NCI-H2196 (cell line): ENCODE data around the gene C1QTNF9.
"Not testable (repeated sequence)": the region's sequence is repeated elsewhere in the genome, so short reads cannot be mapped to it uniquely, and the experiment has no call there.

Experiments used
- DNase-seq: peaks from one replicate; lab custom pipeline; 2025; ENCODE audit not compliant: unreplicated experiment; lab: John Stamatoyannopoulos, UW

The C1QTNF9 gene

DNA sequence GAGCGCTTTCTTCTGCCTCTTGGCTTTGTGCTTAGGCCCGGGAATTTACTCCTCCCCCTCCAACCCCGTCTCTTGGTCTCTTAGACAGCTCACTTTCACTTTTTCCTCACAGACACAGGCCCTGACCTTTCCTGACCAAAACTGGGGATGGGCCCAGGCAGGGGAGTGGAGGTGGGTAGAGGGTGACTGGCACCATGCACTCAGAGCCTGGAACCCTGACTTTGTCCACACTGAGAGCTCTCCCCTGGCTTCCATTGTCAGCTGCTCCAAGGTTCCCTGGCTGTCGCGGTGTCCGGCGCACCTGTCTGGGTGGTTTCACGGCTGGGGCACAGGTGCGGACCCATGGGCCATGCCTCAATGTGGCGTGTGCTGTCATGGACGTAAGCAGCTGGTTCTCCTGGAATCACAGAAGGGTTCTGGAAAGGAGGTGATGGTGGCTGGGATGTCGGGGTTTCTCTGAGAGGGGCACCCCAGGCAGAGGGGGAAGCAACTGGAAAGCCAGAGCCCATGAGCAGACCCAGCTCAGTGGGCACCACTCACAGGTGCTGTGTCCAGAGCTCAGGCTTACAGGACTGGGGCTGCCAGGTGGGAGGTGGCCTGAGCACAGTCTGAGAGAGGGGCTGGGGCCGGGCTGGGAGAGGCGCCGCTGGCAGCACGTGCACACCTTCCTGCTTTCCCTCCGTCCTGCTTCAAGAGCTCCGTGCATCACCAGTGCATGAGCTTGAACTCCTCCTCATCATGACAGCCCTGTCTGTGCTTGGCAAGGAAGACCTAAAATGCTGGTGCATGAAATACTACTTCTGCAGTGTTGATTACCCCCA, 28.0 kb upstream of the C1QTNF9 start:
- DNase-seq, result no peak

DNA sequence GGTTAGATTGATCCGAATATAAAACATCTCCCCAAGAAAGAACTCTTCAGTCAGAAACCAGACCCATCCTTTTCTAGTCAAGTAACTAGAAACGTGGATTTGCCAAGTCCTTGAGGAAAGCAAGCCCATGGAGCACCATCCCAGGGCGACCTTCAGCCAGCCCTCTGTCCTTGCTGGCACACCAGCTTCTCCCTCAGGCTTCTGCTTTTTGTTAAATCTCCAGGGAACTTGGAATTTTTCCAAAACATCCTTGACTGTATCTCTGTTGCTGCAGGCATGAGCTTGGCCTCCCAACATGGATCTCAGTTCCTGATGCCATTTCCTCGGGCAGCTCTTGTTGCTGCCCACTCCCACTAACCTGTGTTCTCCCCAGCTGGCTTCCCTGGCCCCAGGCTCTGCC, 27.1 kb upstream of the C1QTNF9 start:
- DNase-seq, result no peak

DNA sequence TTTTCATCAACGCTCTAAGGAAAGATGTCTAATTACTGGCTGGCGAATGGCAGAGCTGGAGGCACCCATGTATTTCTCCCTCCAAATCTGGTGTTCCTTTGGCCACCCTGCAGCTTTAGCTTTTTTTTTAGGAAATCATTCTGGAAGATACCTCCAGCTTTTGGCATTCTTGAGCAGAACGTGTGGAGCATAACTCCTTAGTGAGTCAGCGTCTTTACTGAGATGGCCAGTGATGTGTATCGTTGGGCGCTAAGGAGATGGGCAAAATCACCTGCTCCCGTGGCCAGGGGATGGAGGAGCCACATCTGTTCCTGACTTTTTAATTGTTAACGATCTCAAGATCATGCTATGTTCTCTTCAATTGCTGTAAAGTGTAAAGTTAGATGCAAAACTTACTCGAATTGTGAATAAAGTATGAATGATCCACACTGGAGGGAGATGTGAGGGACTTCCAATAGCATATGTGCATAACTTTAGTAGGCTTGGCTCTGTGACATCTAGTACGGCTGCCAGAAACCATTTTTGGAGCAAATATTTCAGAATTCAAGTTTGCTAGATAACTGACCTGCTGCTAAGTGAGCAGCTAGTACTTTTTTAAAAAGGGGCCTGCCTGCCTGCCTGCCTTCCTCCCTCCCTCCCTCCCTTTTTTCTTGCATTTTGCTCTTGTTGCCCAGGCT, 24.4 kb upstream of the C1QTNF9 start:
- DNase-seq, result no peak

DNA sequence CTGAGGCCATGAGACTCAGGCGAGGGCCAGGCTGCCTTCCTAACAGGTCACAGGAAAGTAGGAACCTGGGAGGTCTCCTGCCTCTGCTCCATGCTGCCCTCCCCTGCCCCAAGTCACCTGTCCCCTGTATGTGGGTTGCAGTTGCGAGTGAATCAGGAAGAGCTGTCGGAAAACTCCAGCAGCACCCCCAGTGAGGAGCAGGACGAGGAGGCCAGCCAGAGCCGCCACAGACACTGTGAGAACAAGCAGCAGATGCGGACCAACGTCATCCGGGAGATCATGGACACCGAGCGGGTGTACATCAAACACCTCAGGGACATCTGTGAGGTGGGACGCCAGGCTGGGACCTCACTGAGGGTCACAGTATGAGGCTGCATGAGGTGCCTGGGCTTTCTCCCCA, 22.8 kb upstream of the C1QTNF9 start:
- DNase-seq, result no peak

DNA sequence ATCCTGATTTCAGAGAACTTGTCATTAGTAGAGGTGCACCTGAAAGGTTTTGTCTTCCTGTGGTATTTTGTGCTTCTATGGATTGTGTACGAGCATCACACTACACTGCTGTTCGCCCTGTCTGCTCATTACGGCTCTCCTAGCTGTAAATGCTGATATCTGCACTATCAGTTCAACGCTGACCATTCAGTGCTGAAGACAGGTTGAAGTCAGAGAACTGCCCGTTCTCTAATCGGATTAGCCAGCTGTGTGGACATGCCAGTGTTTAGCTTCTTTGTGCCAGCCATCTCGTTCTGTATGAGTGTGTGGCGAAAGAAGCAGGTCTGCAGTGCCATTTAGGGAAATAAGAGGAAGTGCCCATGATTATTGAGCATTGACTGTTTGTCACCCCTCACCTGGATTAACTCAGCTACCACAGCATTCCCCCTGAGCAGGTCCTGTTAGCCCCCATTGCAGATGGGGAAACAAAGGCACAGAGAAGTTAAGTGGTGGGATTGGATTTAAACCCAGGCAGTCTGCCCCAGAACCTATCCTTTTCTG, 21.6 kb upstream of the C1QTNF9 start:
- DNase-seq, result no peak

DNA sequence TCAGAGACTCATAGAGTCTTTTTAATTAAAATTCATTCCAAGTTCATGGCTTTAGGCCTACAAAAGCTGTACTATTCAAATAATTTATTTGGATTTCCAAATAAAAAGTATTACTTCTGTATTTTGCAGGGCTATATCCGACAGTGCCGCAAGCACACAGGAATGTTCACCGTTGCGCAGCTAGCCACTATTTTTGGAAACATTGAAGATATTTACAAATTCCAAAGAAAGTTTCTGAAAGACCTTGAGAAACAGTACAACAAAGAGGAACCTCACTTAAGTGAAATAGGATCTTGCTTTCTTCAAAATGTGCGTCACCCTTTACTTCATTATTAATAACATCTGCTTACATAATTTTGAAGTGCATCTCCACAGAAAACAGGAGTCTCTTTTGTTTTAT, 20.5 kb upstream of the C1QTNF9 start:
- no peak for DNase-seq

DNA sequence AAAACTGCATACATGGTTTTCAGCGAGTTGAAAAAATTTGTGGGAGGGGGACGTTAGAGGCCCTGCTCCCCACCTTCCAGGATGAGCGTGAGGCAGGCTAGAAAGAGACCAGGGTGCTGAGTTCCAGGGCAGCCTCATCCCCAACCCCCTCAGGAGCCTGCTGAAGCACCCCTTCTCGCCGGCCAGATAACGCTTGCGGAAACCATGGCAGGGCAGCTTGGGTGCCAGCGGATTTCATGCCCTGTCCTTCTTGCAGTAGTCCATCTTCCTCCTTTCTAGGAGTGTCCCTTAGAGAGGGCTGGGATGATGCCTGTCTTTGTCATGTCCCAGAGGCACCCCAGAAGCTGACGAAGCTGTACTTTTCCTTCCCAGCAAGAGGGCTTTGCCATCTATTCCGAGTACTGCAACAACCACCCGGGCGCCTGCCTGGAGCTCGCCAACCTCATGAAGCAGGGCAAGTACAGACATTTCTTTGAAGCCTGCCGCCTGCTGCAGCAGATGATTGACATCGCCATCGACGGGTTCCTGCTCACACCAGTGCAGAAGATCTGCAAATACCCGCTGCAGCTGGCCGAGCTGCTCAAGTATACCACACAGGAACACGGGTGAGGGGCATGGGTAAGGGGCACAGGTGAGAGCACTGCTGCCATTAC, 19.0 kb upstream of the C1QTNF9 start:
- no peak for DNase-seq

DNA sequence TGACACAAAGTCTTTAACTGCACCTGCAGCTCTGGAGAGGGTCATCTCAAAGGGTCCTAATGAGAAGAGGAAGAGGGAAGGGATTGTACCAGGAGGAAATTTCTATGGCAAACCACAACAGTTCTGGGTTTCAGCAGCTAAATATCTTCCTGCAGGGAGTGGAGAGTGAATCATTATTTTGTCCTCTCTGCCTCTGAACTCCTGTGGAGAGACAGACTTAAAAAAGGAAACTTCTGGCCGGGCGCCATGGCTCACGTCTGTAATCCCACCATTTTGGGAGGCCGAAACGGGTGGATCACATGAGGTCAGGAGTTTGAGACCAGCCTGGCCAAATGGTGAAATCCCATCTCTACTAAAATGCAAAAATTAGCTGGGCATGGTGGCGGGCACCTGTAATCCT, 16.9 kb upstream of the C1QTNF9 start:
- no peak for DNase-seq

DNA sequence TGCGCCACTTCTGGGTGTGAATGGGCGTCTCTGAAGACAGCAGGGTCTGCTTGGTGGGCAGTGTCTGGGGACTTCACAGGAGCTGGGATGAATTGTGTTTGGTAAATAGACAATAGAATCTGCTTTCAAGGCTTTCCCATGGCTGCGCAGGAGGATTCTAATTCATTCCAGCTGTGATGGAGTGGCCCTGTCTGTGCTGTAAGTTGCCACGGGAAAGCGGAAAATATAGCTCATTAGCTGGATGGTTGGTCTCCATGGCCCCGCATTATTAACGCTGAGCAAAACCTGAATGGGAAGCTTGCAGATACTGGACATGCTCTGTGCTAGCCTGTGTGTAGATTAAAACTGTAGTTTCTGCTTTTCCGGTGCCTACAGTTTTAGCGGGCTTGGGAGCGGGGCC, 15.6 kb upstream of the C1QTNF9 start:
- DNase-seq, result no peak

DNA sequence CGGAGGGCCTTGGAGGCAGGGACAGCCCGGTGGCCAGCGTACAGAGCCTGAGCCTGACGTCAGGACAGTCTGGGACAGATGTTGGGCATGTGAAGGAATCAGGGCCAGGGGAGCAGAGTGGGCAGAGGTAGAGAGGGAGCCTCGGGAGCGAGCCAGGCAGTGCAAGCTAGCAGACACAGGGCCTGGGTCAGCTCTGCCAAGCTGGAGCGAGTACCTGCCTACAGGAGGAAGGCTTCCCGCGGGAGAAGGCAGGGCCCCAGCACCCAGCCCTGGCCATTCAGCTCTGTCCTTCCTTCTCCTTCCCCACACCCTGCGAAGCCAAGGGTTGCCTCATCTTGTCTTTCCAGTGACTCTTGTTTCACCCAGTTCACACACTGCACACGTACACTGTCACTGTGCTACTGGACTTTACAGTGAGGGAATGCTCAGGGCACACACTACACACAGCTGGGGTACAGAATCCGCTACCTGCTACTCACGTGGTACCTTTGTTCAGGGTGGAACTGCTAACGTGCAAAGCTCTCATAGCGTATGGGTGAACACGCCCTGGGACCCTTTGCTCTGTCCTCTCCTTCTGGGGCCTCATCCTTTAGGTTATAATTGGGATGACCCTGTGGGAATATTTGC, 9.8 kb upstream of the C1QTNF9 start:
- no peak for DNase-seq

DNA sequence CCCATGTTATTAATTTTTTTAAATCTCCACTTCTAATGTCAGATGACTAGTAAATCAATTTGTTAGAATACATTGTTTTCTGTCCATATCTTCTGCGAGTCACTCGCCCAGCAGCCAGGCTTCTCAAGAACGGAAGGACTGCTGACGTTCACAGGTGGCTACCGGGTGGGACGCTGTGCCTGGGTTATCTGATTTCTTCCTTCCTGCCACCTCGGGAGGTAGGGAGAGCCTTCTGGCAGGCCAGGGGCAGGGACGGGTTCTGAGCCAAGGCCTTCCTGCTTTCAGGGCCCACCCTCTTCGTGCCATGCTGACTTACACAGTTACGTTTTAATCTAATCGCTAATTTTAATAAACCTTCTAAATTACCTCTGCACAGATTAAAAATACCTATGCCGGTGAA, 7.9 kb upstream of the C1QTNF9 start:
- no peak for DNase-seq

DNA sequence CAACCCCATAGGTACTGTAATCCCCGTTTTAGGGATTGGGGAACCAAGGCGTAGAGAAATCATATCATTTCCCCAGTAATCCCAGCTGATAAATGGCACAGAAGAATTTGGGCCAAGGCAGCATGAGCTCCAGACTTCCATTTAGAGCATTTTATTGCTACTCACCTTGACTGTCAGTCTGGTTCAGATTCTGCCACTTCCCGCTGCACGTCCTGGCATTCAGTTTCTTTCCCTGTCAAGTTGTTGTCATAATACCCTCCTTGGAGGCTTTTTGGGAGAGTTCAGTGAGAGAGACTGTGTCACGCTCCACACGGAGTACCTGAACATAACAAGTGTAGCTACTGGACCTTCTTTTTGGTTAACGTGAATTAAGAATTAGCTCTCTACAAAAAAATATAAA, 7.5 kb upstream of the C1QTNF9 start:
- no peak for DNase-seq

DNA sequence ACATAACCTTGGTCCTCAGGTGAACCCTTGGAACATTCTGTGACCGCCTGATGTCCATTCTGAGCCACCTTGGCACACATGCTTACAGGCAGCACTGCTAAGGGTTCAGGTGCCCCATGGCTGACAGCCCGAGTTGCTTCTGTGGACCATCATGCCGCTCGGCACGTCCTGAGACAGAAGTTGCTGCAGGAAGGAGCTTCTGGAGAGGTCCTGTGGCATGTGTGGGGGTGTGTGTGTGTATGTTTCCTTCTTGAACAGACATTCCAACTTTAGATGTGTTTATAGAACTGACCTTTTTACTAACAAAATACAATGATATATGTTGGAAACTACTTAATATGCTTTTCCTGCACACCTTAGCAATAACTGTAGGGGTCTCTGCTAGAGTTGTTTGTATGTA, 4.8 kb upstream of the C1QTNF9 start:
- DNase-seq, result no peak

DNA sequence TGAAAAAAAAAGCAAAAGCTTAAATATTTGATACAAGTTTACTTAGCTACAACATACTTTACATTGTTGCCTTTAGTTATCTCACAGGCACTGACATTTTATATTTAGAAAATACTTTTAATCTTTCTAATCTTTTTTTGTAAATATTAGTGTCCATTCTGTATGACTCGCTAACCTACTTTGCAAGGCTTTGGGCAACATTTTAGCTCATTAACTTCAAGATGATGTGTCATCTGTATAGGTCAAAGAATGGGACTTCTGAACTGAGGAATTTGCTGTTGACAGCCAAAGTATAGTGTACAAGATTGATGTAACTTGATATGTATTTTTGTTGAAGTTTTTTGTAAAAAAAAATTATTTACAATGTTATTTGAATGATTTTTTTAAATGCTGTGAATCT, 2.7 kb upstream of the C1QTNF9 start:
- DNase-seq, result no peak

DNA sequence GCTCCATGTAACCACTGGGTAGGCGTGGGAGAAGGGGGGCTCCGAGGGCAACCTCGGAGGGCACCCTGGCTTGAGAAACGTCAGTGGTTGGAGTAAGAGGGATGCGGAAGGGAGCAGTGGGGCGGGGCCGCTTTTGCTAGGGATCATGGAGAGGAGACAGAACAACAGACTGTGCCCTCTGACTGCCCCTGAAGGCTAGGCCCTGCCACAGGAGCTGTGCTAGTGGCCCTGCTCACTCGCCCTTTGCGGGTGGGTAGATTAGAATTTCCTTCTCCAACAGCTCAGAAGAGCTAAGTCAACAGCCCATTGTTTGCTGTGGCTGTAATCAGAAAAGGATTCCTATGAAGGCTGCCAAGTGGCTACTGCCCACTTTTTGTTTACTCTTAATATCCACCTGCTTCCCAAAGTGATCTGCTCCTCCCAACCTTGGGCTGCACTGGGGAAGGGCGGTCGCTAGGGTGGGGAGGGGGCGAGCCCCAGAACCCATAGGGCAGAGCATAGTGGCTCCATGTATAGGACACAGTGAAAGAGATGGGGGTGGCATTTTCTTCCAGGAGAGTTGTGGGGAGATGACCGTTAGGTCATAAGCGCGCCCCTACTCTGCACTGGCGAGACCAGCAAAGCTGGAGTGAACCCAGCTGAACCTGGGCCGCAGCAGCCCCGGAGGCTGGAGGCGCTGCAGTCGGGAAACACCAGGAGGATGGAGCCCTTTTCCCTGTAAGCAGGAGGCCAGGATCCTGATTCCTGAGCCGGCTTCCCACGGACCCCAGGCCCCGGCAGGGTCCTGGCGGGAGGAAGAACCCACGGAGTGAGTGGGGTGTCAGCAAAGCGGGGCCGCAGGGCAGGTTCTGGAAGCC, 1.9 kb upstream of the C1QTNF9 start:
- peak; percentile 41 for DNase-seq

DNA sequence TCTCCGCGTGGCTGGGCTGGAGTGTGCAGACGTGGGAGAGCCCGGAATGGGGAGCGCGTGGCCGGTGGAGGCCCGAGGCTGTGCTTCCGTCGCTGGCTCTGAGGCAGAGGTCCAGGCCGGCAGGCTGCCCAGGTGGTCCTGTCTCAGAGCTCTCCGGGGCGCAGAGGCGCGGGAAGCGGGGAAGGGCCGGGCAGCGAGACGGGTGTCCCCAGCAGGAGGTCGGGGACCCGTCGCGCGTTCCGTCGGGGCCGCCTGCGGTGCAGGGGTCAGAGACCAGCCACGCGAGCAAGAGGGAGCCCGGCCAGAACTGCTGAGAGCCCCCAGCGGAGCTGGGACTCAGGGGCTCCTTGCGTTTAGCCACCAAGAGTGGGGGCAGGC, 1.3 kb upstream of the C1QTNF9 start:
- no peak for DNase-seq

DNA sequence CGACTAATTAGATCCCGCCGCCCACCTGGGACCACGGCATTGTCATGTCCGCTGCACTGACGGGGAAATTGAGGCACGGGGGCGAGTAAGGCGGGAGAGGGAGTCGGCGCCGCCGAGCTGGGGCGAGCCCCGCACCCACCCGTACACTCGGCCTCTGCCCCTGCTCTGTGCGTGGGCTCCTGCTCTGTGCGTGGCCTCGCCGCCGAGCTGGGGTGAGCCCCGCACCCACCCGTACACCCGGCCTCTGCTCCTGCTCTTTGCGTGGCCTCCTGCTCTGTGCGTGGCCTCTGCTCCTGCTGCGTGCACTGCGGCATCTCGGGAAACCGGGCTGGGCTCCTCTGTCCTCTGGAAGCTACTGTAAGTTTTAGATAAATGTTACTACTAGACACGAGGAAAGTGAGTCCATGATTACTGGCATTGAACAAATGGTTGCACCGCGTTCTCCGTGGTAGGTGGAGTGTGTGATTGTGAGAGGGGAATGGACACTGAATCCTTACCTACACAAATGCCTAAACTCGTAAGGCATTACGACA, 826 bp upstream of the C1QTNF9 start:
- DNase-seq, result no peak

DNA sequence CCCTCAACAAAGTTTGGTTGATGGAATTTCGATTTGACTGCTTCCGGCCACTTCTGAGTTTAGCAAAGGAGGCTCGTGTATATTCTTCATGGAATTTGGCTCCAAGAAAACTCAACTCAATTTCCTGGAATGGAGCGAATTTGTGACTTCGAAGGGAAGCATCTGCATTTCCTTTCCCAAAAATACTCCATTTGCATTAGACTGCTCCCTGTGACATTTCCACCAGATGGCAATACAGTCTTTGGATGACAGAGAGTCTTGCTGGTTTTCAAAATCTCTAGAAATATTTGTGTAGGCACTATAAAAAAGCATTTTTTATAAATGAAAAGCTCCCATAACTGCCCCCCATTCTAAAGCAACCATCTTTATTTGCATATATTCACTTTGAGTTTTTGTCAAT, 4.1 kb downstream of the C1QTNF9 start:
- DNase-seq, result no peak

DNA sequence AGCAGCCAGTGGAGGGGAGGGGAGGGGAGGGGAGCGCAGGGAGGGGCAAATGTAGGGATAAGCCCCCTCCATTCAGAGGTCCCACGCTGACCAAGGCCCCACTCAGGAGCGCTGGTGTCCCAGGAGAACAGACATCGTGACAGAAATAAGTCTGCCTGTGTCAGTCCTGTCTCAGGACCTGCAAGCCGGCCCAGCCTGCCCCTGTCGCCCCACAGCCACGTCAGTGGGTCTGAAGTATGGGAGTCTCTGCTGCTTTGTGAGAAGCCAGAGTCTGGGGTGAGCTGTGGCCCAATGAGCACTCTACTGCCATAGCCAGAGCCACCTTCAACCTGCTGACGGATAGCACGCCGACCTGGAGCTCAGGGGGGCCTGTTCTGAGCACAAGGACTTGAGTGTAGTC, 8.5 kb downstream of the C1QTNF9 start:
- not testable (repeated sequence) for DNase-seq

DNA sequence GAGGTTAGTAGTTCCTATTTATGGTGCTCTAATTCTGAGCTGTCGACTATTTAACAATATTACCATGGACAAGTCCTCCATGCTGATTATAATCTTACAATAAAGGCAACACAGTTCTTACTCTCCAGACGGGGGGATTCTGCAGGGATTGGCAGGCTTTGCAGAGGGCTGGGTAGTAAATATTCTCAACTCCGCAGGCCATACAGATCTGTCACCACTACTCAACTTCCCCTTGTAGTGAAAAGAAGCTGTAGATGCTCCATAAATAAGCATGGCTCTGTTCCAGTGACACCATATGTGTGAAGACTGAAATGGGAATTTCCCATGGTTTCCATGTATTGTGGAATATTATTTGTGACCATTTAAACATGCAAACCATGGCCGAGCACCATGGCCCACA, 9.5 kb downstream of the C1QTNF9 start:
- DNase-seq, result not testable (repeated sequence)
